EH (cell line): ENCODE data around the gene NBEA.
A peak's percentile ranks its signal among the peaks of the same experiment; 100 is the strongest.

Source experiments
- DNase-seq: peaks from one replicate; pipeline ENCODE4 v3.0.0-alpha.2; 2015; ENCODE audit warnings: low read depth

The NBEA gene

DNA sequence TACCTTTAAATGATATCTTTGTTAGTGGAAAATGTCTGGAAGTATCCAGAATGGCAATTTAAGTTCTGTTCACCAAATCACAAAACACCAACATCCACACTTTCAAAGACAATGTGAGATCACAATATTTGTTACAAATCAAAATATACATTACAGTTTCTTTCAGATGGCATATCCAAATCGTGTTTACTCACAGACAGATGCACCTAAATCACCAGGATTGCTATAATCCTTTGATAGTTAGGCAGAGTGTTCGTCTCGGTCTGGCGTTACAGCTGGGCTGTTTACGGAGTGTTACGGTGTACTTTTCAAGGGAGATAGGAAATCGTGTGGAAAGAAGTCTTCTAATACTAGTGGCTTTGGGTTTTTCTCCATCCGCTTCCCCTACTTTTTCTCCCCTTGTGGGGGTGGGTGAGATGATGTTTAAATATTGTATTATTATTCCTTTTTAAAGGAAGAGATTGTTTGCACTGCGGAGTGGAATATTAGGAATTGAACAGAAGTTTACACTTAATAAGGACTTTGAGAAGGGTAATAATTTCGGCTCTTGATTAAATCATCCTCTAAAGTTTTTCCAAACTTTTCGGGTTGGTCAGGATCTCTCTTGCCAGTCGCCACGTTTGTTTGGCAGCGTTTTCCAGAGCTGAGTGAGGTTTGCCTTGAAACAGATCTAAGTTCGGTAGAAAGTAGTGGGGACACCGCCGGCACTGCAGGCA lies 532.6 kb downstream of the NBEA start:
- DNase-seq, result peak; percentile 36

DNA sequence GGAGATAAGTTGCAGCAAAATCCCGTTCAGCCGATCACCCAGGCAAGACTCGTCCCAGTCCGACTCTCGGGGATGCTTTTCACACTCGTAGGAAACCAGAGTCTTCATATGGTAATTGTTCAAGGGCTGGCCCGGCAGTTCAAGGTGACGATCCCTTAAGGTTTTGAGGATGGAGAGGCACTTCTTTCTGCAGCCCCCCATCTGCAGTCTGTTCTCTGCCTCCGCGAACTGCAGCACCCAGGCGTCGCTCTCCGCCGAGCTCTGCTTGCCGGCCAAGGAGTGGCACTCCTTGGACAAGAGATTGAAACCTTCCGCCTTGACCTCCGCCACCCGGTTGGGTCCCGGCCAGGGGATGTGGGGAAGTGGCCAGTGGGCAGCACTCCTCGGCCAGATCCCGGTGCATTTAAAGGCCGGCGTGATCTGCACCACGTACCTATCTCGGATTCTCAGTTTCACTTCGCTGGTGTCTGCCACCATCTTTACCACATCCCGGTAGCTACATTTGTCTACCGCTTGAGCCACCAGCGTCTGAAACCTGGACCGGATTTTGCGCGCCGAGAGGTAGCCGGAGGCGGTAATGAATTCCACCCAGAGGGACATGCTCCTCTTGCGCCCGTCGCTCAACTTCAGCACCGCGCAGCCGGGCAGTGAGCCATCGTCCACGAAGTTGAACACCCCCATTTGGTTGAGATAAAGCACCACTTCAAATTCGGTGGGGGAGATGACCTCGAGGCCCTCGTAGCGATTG lies 533.3 kb downstream of the NBEA start:
- peak; percentile 78 for DNase-seq

DNA sequence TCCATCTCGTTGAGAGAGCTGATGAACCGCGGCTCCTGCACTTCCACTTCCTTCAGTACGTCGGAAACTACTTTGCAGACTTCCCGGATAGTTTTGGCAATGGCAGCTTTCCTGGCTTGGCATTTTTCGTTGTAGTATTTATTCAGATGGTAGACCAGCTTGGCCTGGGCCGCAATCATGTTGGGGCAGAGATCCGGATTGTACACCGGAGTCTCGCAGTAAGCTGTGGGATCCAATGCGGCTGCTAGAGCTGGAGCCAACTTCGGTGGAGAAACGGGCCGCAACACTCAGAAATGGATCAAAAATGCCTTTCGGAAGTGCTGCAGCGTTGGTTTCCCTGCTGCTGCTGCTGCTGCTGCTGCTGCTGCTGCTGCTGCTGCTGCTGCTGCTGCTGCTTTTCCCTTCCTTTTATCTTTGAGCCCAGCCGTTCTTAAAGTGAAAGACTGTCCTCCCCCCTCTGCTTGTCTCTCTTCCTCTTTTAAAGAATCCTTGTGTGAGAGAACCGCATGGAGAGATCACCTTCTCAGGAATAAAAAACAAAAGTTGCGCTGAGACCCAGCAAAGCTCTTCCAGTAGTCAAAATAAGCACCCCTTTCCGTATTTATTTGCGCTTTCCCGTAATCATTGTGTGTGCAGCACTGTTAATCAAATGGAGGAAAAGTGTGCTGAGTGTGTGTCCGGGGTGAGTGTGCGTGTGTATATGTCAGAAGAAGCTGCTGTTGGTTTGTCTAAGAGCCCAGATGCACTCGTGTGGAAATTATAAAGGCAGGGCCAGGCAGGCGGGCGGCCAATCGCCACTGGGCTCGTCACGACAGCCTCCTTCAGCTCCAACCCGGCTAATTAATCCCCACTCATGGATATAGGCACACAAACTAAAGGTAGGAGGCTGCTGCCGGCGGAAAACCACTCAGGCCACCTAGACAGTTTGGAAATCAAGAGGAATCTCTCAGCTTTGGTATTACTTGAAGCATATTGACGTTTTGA lies 534.2 kb downstream of the NBEA start, which contains the start of gene MAB21L1:
TSS of gene MAB21L1 (minus strand) at position 730 of the 984 bp plus-strand sequence. CDS start at position 179, 551 bp downstream.
- DNase-seq, result peak; percentile 96

DNA sequence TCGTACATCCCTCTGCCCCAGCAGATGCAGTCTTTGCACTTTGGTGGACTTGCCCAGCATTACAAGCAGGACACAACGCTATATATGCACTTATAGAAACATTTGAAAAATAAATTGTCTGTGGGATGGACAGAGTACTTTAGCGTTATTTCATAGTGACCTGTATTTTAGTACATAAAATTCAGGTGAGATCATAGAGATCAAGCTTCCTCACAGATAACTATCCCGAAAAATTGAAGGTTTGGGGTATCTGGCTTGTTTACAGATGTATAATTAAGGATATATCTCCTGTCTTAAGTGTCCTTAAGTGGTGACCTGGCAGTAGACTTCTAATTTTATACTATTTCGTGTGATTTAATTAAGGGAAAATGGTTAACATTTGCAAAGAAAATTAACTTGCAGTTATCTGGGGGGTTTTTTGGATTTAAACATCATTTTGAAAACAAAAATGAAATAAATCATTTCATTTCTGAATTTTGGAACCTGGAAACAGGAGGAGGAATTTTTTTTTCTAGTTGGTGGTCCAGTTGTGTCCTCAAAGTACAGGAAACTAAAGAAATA lies 535.4 kb downstream of the NBEA start:
- peak; percentile 33 for DNase-seq

DNA sequence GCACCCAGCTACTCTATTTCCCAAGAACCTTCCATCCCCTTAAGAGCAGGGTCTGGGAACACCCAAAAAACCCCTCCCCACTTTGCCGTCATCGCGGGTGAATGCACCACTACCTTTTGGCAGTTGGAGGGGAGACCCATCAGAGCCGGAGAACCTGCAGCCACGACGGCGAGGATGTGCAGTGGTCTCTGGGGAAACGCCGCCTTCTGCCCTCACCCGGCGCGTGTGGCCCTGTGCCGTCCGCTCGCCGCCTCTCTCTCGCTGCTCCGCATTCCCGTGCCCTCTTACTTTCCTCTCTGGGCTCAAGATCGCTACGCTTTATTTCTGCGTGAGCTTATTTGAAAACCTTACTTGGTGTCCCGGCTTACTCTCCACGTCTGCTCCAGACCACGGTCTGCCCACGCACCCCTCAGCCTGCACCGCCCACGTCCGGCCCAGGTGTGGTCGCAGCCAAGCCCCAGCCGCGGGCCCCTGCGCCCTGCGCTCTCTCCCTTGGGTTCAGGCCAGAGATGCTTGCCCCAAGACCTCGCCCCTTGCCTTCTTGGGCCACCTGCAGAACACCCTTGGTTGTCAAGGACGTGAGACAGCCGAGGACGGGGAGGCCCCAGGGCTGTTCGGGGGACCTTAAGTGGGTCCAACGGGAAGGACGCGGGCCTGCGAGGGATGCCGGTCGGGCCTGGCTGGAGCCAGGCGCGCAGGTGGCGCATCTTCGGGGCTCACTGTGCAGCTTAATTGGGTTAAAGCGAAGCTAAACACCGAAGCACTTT lies 536.4 kb downstream of the NBEA start:
- peak; percentile 66 for DNase-seq

DNA sequence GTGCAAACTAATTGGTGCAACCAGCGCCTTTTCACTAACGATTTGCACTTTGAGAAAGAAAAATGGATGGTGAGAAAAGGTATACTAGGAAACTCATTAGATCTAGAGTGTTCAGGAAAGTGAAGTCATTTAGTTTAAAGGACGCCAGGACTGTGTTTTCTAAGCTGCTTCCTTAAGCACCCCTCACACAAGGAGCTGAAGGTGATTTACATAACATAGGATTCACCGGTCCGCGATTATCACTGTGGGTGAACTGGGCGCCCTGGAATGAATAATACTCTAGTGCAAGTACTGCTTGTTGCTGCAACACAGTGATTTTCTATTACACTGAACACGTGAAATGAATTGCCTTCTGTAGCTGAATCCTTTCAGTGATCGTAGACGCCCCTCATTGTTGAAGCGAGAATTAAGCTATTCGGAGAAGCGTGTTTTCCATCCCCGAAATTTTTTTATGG lies 537.0 kb downstream of the NBEA start:
- peak; percentile 73 for DNase-seq

DNA sequence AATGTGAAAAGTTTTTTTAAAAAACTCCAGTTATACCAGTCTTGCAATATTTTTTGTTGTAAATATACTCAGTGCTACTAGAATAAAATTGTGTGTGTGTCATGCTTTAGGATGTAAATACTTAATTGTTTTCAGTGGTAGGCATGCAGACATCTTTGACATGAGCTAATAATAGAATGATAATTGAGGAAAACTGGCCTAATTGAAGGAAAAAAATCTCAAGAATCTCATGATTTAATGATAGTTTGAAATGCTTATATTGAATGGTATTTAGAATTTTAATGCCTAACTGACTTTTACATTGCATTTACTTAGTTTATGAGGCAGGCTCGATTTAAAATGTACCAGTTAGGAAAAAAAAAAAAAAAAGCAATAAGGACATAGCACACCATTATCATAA lies 537.6 kb downstream of the NBEA start:
- peak; percentile 78 for DNase-seq

DNA sequence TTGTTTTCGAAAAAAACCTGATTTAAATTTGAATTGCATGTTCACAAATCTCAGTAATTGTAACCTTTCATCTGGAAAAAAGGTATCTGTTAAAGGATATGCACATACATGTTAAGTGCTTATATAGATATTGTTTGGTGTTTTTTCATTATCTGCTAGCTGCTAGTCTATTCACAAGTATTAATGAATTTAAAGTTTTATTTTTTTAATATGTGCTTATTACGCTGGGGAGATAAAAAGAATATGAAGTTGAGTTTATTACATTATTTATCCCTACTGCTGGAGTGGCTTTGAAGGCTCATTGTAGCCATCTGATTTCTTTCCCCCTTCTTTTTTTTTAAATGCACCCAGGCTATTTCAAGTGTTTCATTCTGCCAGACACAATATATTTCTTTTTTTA lies 538.3 kb downstream of the NBEA start:
- DNase-seq, result peak; percentile 29

DNA sequence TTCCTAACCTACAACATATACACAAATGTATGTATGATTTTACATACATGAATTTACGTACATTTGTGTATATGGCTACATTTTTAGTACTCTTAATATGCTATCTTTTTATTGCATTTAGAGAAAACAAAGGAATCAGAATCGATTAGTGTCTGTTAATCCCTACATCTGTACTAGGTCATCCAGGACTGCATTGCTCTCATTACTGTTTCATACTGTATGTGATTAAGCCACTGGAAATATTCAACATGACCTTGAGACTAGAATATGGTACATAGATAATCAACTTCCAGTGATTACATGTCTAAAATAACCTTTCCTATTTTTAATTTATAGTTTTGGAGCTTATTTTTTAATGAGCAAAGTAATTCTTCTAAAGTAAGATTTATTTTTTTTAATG lies 539.7 kb downstream of the NBEA start:
- peak; percentile 38 for DNase-seq

DNA sequence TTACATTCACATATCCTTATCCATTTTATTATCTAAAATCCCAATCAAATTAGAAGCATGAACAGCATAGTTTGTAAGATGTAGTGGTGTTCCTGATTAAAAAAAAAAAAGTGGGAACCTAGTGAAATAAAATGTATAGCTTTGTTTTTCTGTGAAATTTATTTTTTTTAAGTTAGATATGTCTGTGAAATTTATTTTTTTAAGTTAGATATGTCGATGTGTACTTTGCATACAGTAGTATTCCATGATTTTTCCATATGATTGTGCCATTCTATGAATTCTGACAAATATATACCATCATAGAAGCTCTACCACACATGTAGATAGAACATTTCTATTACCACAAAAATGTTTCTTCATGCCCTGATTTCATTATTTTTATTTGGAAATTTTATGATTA lies 540.5 kb downstream of the NBEA start:
- DNase-seq, result no peak

DNA sequence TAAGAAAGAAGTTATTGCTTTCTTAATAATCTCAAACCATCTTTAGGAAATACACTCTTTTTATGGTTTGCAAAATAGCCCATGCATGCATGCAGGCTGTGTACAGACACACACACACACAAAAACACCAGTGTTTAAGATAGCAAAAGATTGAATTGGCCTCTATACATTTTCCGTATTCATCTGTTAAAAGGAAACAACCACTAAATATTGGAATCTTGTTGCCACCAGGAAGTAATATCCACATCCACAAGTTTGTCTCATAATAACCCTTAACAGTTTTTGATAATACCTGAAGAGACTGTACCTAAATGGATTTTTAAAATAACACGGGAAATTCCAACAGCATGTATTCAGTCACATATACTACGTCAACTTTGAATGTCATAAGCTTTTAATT lies 541.7 kb downstream of the NBEA start:
- no peak for DNase-seq

DNA sequence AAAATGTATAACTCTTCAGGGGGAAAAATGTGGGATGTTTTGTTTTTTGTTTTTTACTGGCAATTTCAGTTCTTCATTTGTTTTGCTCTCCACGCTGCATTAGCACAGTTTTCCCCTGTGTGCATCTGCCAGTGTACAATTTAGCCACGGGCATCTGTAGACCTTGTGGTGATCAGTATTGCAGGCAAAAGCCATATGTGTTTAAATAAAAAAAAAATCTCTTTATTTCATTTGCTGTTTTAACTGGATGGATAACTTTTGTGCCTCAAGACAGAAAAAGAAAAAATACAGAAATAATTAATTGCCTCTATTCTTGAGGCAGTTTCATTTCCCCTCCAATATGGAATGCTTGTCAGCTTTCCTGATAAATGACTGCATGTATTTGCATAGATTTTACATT lies 542.3 kb downstream of the NBEA start:
- DNase-seq, result no peak

DNA sequence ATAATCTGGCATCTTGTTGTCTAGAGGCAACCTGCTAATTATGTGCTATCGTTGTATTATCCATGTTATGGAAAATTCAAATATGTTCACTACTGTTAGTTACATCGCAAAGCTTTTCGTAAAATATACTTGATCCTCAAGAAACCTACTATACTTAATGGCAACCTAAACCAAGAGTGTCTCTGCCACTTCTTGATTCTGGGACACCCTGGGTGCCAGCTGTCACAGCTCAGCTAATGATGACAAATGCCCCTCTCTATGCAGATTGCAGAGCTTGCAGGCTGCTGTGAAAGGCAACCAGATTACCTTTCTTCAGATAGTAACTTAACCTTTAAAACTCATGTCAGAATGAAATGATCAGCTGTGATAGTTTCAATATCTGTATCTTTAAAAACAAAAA lies 543.4 kb downstream of the NBEA start:
- no peak for DNase-seq

DNA sequence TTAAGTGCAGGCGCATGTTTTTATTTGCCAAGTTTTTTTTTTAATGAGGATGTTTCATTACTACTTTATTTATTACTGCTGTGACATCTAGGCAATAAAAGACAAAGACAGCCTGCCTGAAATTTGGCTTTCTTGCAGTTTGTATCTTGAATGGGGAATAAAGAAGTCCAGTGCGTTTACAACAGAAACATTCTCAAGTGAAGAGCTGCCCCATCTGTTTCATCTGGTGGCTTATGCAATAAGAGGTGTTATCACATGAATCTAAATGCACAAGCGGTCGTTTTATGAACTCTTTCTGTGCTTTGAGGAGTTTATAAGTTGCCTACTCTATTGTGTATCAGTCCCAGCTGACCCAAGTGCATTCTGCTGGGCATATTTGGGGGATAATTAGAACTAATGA lies 547.0 kb downstream of the NBEA start:
- peak; percentile 46 for DNase-seq

DNA sequence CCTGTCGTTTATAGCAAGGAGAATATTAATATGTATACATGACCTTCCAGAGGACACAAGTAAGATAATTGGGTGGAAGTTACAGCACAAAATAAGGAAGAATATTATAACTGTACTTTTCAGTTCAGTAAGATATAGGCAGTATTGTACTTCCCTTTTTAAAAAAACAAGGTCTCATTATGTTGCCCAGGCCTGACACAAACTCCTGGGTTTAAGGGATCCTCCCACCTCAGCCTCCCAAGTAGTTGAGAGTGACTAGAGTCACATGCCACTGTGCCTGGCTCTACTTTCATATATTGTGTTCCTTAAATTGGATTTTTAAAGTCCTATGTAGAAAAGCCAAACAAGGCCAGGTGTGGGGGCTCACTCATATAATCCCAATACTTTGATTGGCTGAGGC lies 553.9 kb downstream of the NBEA start:
- DNase-seq, result no peak

DNA sequence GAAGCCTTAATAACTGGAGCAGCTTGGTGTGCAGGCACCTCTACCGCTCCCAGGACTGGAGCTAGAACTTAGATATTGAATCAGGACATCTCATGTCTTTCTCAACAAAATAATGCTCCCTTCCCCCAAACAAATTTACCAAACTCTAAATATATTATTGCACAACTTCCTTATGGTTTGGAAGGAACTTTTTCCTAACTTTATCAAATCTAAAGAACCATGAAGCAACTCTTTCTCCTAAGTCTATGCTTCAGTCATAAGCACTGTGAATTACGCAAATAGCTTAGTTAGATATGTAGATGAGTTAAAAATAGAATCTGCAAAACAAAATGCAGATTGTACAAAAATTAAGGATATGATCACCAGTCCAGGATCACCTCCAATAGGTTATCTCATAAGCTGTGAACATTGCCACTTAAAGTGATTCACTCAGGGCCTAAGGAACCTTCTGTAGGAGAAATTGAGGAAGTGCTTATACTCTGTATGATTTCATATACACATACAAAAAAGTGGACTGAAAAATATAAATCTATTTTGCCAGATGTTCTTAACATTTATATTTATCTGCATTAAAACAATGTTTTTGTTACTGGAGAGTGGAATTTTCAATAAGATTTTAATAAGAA lies 554.8 kb downstream of the NBEA start:
- DNase-seq, result no peak

DNA sequence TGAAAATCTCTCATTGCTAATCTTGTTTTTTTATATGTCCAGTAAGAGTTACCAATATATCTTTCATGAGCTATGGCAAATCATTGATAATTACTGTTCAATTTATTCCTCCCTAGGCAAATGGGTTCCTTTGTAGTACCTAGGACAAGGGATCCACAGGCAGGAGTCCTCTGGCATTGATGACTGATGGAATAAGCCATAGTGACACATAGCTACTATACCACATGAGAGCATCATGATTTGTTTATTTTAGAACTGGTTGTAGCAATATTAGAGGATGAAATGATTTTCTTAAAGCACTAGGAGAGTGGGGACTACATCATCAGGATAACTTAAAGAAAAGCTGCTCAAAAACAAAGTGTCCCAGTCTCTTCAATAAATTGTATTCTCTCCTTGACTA lies 556.2 kb downstream of the NBEA start:
- DNase-seq, result no peak

DNA sequence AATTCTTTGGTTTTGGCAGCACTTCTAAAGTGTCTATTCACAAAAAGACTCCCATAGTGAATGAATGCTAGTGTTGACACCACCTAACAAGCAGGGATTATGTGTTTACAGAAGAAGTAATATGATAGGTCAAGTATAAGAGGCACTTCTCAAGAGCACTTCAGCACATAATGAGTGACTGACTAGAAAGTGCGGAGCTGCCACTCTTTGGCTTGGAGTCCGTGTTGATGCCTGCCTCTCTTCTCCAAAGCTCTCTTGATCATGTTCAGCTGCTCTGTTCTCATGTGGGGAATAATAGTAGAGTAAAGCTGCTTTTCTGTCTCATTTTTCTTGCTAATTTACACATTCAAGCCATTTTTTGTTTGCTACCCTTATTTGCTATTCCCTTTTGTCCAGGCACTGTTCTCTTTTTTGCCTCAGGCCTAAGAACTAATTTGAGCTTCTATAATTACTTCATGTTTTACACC lies 557.2 kb downstream of the NBEA start:
- no peak for DNase-seq

DNA sequence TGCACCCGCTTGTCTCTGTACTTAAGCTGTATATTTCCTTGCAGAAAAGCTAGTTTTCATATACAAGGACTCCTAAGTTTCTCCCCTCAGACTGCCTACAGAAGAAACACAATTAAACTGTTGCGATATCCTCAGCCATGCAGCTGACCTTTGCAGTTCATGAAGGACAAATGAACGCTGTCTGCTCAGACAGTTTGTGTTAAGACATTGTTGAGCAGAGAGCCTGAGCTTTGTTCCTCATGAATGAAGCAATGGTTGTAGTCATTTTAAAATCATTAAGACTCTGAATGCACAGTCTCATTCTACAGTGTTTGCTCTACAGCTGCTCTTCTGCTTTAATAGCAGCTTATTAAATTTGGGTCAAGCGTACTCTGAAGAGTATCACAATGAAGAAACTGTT lies 557.6 kb downstream of the NBEA start:
- DNase-seq, result no peak

DNA sequence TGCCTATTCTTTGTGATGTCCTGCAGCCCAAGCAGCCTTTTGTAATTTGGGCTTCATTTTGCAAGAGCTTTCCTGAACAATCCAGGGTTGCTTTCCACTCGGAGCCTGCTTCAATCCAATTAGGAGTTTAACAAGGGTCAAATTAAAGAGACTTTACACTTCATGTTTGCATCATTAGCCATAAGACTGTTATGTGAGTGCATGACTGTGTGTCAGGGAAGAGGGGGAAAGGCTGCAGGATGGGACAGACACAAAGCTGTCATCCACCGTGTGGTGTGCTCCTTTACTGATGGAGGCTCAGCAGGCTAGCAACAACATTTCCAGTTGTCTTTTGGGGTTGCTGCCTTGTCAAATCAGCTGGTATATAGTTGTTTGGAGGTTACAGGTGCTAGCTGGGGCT lies 558.1 kb downstream of the NBEA start:
- DNase-seq, result no peak
